HepG2 (cell line): ENCODE results near the gene UBC. TPM values are rescaled to one million over a fixed set of nuclear protein-coding genes. Genes with fewer than 3 reads are reported as not detected.

Source experiments
- ATAD3A ChIP-seq: sonication (generic); formaldehyde crosslinking; IDR thresholded peaks from 2 replicates; pipeline ENCODE4 v1.4.0; 2020; ENCODE audit warnings: missing genetic modification reagents
- JUNB ChIP-seq: sonication (generic); formaldehyde crosslinking; IDR thresholded peaks from 2 replicates; pipeline ENCODE4 v1.8.0; 2022; ENCODE audit warnings: missing genetic modification reagents, mild to moderate bottlenecking, borderline replicate concordance
- MATR3 ChIP-seq: sonication (generic); formaldehyde crosslinking; IDR thresholded peaks from 2 replicates; pipeline ENCODE4 v1.4.0; 2020; ENCODE audit warnings: missing genetic modification reagents
- NPAS2 ChIP-seq: sonication (generic); formaldehyde crosslinking; IDR thresholded peaks from 2 replicates; pipeline ENCODE4 v1.8.0; 2022; ENCODE audit warnings: mild to moderate bottlenecking, missing genetic modification reagents, borderline replicate concordance
- PLSCR1 ChIP-seq: sonication (generic); formaldehyde crosslinking; IDR thresholded peaks from 2 replicates; pipeline ENCODE4 v1.5.0; 2020; ENCODE audit warnings: missing genetic modification reagents, mild to moderate bottlenecking, borderline replicate concordance
- REPIN1 ChIP-seq: sonication (generic); formaldehyde crosslinking; IDR thresholded peaks from 2 replicates; pipeline ENCODE4 v1.8.0; 2022; ENCODE audit warnings: missing genetic modification reagents, low read depth, mild to moderate bottlenecking, borderline replicate concordance
- SIN3A ChIP-seq: IDR thresholded peaks from 2 replicates; pipeline ENCODE4 v1.6.1; 2011; ENCODE audit warnings: low read depth, mild to moderate bottlenecking, control low read depth, low read length, borderline replicate concordance
- TOE1 ChIP-seq: sonication (generic); formaldehyde crosslinking; IDR thresholded peaks from 2 replicates; pipeline ENCODE4 v1.4.0; 2020; ENCODE audit warnings: mild to moderate bottlenecking, missing genetic modification reagents
- TSC22D2 ChIP-seq: sonication (generic); formaldehyde crosslinking; IDR thresholded peaks from 2 replicates; pipeline ENCODE4 v1.5.1; 2020; ENCODE audit warnings: missing genetic modification reagents, mild to moderate bottlenecking, borderline replicate concordance
- ZBTB33 ChIP-seq: sonication (generic); formaldehyde crosslinking; IDR thresholded peaks from 2 replicates; pipeline ENCODE4 v1.4.0; 2020; ENCODE audit warnings: missing genetic modification reagents
- ZBTB8A ChIP-seq: sonication (generic); formaldehyde crosslinking; IDR thresholded peaks from 2 replicates; pipeline ENCODE4 v1.4.0; 2020; ENCODE audit warnings: mild to moderate bottlenecking, low read depth, missing genetic modification reagents, borderline replicate concordance
- ZNF160 ChIP-seq: sonication (generic); formaldehyde crosslinking; IDR thresholded peaks from 2 replicates; pipeline ENCODE4 v1.8.0; 2022; ENCODE audit warnings: mild to moderate bottlenecking, inconsistent platforms, missing genetic modification reagents
- ZNF691 ChIP-seq: sonication (generic); formaldehyde crosslinking; IDR thresholded peaks from 2 replicates; pipeline ENCODE4 v1.4.0; 2020; ENCODE audit warnings: missing genetic modification reagents, low read depth, mild to moderate bottlenecking, borderline replicate concordance
- ZNF761 ChIP-seq: sonication (generic); formaldehyde crosslinking; conservative IDR thresholded peaks from 2 replicates; pipeline ENCODE4 v1.4.0; 2020; ENCODE audit warnings: mild to moderate bottlenecking, missing genetic modification reagents
- ZSCAN5A ChIP-seq: sonication (generic); formaldehyde crosslinking; IDR thresholded peaks from 2 replicates; pipeline ENCODE4 v1.8.0; 2022; ENCODE audit warnings: mild to moderate bottlenecking, missing genetic modification reagents, borderline replicate concordance
- polyA plus RNA-seq, 8 experiments: library from polyadenylated mRNA; depleted of rRNA in 3 of 8; stranded (reverse) in 7 of 8; unstranded in 1 of 8; fragments of >200 nt; fragmentation: Illumina TruSeq in 4 of 8; extraction: Trizol in 4 of 8; gene quantifications; 2 replicates each; pipeline versions ENCODE4 v1.2.1 to v1.2.3, GENCODE V29; 2011 to 2016; ENCODE audit warnings: low read depth in 4 of 8, missing spikeins in 1 of 8, mixed read lengths in 1 of 8; ENCODE audit not compliant: insufficient read depth in 1 of 8
- total RNA-seq, 5 experiments: library from RNA; depleted of rRNA; stranded (reverse); fragments of >200 nt; fragmentation: Illumina TruSeq; extraction: Trizol; gene quantifications; 2 replicates each; pipeline ENCODE4 v1.2.3, GENCODE V29; 2016; ENCODE audit warnings: low read depth in 1 of 5
- TF ChIP-seq, protein P1 (sequence below): sonication (generic); formaldehyde crosslinking; conservative IDR thresholded peaks from 2 replicates; pipeline ENCODE4 v1.8.0; 2022; ENCODE audit warnings: mild to moderate bottlenecking, moderate library complexity, missing genetic modification reagents
- TF ChIP-seq, protein P2 (sequence below): sonication (generic); formaldehyde crosslinking; IDR thresholded peaks from 2 replicates; pipeline ENCODE4 v1.4.0; 2020; ENCODE audit warnings: missing genetic modification reagents

Gene UBC
- total and polyA plus RNA-seq, 2 of the 13 experiments (the other 11 are each of a cell fraction or from before 2014, with no cell fraction given), result 805 to 1,432 TPM

DNA sequence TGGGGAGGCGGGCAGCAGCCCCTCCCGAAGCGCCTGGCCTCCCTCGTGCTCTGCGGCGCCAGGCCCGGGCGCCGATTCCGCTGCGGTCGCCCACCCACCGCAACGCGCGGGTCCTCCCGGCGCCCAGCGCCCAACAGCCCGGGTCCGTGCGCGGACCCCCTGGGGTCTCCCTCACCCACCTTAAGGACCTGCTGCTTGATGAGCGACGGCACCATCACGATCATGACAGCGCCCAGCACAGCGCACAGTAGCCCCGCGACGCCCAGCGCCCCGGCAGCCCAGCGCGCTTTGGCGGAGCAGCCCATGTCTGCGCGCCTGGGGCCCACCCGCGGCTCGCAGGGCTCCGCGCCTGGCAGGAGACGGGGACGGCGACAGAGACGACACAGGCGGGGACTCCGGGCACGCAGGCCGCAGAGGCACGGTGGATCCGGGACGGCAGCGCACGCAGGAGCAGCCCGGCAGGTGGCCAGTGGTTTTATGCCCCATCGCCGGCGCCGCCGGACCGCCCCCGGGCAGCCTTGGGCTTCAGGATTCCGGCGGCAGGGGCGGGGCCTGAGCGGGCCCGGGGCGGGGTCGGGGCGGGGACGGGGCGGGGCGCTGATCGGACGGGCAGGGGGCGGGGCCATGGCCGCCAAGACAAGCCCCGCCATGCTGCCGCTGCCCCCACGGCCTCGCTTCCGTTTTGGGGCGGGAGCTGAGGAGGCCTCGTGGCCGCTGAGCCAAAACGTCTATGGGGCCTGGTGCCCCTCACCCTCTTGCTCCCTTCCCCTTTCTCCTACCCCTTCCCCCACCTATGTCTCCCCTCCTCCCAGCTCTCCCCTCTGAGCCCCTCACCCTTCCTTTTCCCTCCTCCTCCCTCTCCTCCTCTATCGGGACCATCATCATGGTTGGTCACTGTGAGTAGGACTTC, 50.8 kb downstream of the UBC start, which contains the start of gene SCARB1 (continued):
- peak; percentile 95; the same call in 1 of the 2 replicates for TF ChIP-seq TSC22D2
- TF ChIP-seq ZSCAN5A (CRISPR knock-in tag), result 0 out of 2 replicates have a peak, but pooled peaks have one; percentile 63
- TF ChIP-seq TOE1 (CRISPR knock-in tag), result no peak
- no peak; the same call in 1 of the 2 replicates for TF ChIP-seq ZBTB33 (CRISPR knock-in tag)
- no peak for TF ChIP-seq ATAD3A (CRISPR knock-in tag)
- no peak for TF ChIP-seq JUNB (CRISPR knock-in tag)
- TF ChIP-seq ZNF761 (CRISPR knock-in tag), result no peak
- TF ChIP-seq REPIN1, result 0 out of 2 replicates have a peak, but pooled peaks have one; percentile 36
- TF ChIP-seq SIN3A, result peak; percentile 58; the same call in 1 of the 2 replicates
- TF ChIP-seq PLSCR1, result no peak
- TF ChIP-seq NPAS2 (CRISPR knock-in tag), result no peak
- TF ChIP-seq, protein P1, sequence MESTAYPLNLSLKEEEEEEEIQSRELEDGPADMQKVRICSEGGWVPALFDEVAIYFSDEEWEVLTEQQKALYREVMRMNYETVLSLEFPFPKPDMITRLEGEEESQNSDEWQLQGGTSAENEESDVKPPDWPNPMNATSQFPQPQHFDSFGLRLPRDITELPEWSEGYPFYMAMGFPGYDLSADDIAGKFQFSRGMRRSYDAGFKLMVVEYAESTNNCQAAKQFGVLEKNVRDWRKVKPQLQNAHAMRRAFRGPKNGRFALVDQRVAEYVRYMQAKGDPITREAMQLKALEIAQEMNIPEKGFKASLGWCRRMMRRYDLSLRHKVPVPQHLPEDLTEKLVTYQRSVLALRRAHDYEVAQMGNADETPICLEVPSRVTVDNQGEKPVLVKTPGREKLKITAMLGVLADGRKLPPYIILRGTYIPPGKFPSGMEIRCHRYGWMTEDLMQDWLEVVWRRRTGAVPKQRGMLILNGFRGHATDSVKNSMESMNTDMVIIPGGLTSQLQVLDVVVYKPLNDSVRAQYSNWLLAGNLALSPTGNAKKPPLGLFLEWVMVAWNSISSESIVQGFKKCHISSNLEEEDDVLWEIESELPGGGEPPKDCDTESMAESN (CRISPR knock-in tag), result peak; percentile 58
- TF ChIP-seq ZBTB8A (CRISPR knock-in tag), result no peak
- TF ChIP-seq MATR3 (CRISPR knock-in tag), result no peak
- TF ChIP-seq, protein P2, sequence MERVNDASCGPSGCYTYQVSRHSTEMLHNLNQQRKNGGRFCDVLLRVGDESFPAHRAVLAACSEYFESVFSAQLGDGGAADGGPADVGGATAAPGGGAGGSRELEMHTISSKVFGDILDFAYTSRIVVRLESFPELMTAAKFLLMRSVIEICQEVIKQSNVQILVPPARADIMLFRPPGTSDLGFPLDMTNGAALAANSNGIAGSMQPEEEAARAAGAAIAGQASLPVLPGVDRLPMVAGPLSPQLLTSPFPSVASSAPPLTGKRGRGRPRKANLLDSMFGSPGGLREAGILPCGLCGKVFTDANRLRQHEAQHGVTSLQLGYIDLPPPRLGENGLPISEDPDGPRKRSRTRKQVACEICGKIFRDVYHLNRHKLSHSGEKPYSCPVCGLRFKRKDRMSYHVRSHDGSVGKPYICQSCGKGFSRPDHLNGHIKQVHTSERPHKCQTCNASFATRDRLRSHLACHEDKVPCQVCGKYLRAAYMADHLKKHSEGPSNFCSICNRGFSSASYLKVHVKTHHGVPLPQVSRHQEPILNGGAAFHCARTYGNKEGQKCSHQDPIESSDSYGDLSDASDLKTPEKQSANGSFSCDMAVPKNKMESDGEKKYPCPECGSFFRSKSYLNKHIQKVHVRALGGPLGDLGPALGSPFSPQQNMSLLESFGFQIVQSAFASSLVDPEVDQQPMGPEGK (CRISPR knock-in tag), result peak; percentile 82
- TF ChIP-seq ZNF160 (CRISPR knock-in tag), result peak; percentile 64; the same call in 1 of the 2 replicates
- TF ChIP-seq ZNF691 (CRISPR knock-in tag), result no peak; the same call in 1 of the 2 replicates
